Osteoblast (primary cell): ENCODE results near the gene REV3L. TPM values are rescaled to one million over a fixed set of nuclear protein-coding genes. Genes with fewer than 3 reads are reported as not detected.
A peak's percentile ranks its signal among the peaks of the same experiment; 100 is the strongest.
"Not testable (repeated sequence)": the region's sequence is repeated elsewhere in the genome, so short reads cannot be mapped to it uniquely, and the experiment has no call there.

Experiments used
- DNase-seq: peaks from one replicate; pipeline ENCODE4 v3.0.0; 2011; ENCODE audit warnings: low spot score, mixed read lengths; ENCODE audit not compliant: insufficient read length; ENCODE audit errors: missing footprints
- H2AFZ ChIP-seq: 2 replicates; pipeline ENCODE4 v1.6.0; 2011; ENCODE audit warnings: mild to moderate bottlenecking, low read length
- H3K27ac ChIP-seq: 2 replicates; pipeline ENCODE4 v1.5.1; 2011; ENCODE audit warnings: mild to moderate bottlenecking, low read depth, low read length, moderate library complexity
- H3K27me3 ChIP-seq: 2 replicates; pipeline ENCODE4 v1.6.0; 2012; ENCODE audit warnings: mild to moderate bottlenecking, control low read depth, inconsistent platforms, low read length, moderate library complexity; ENCODE audit not compliant: insufficient read depth
- H3K36me3 ChIP-seq: 2 replicates; pipeline ENCODE4 v1.5.1; 2011; ENCODE audit warnings: mild to moderate bottlenecking, low read length, control low read depth, moderate library complexity; ENCODE audit not compliant: insufficient read depth
- H3K4me1 ChIP-seq: 2 replicates; pipeline ENCODE4 v1.5.1; 2011; ENCODE audit warnings: mild to moderate bottlenecking, low read length, control low read depth, moderate library complexity; ENCODE audit not compliant: insufficient read depth
- H3K4me2 ChIP-seq: 2 replicates; pipeline ENCODE4 v1.6.0; 2011; ENCODE audit warnings: mild to moderate bottlenecking, low read length; ENCODE audit not compliant: insufficient read depth
- H3K4me3 ChIP-seq: fragments of 200-600 bp; sonication (generic); 3 replicates; pipeline ENCODE4 v1.5.1; 2012; ENCODE audit warnings: mild to moderate bottlenecking, low read length, inconsistent platforms; ENCODE audit not compliant: insufficient read depth
- H3K79me2 ChIP-seq: 2 replicates; pipeline ENCODE4 v1.6.0; 2012; ENCODE audit warnings: mild to moderate bottlenecking, low read length, control low read depth, inconsistent platforms; ENCODE audit not compliant: insufficient read depth
- H3K9me3 ChIP-seq: 2 replicates; pipeline ENCODE4 v1.5.1; 2011; ENCODE audit warnings: low read depth, low read length, control low read depth
- H4K20me1 ChIP-seq: 2 replicates; pipeline ENCODE4 v1.6.0; 2012; ENCODE audit warnings: mild to moderate bottlenecking, low read length, control low read depth; ENCODE audit not compliant: insufficient read depth
- total RNA-seq: library from RNA; depleted of rRNA; stranded (reverse); fragments of >200 nt; gene quantifications from 2 replicates; pipeline ENCODE4 v1.2.3, GENCODE V29; 2012
- TF ChIP-seq, protein P1 (sequence below): IDR thresholded peaks from 2 replicates; pipeline ENCODE4 v1.5.1; 2011; ENCODE audit warnings: mild to moderate bottlenecking, low read depth, low read length, moderate library complexity; ENCODE audit errors: extremely low read depth

The REV3L gene
- total RNA-seq, 1 donor = 42.0 TPM

DNA sequence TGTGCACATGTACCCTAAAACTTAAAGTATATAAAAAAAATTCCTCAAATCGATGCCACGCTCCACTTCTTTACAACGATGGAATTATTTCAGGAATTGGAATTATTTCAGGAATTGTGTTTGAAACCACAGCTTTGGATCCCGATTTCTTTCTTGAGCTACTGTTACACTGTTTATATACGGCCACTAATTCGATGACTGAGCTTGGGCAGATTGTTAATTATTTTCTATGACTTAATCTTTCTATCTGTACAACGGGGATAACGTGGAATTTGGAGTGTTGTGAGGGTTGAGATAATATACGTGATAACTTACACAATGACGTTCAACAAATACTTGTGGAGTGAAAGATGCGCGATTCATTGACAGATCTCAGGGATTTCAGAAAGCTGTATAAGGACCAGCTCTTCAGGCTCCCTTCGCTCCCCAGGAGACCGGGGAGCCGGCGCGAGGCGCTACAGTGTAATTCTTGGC lies 224.4 kb downstream of the REV3L start:
- no peaks in the 10 kb centered on the region for H3K9me3 ChIP-seq
- H3K79me2 ChIP-seq = peaks cover 27% of the 10 kb centered on the region
- H3K36me3 ChIP-seq = no peaks in the 10 kb centered on the region
- H3K27me3 ChIP-seq = peaks cover 6% of the 10 kb centered on the region
- peak overlapping the region; percentile 91 for H3K4me3 ChIP-seq
- peaks cover 7% of the 10 kb centered on the region for H4K20me1 ChIP-seq
- H3K4me2 ChIP-seq = peak overlapping the region; percentile 89
- H2AFZ ChIP-seq = peak overlapping the region; percentile 78
- peaks cover 16% of the 10 kb centered on the region for H3K4me1 ChIP-seq
- TF ChIP-seq, protein P1, sequence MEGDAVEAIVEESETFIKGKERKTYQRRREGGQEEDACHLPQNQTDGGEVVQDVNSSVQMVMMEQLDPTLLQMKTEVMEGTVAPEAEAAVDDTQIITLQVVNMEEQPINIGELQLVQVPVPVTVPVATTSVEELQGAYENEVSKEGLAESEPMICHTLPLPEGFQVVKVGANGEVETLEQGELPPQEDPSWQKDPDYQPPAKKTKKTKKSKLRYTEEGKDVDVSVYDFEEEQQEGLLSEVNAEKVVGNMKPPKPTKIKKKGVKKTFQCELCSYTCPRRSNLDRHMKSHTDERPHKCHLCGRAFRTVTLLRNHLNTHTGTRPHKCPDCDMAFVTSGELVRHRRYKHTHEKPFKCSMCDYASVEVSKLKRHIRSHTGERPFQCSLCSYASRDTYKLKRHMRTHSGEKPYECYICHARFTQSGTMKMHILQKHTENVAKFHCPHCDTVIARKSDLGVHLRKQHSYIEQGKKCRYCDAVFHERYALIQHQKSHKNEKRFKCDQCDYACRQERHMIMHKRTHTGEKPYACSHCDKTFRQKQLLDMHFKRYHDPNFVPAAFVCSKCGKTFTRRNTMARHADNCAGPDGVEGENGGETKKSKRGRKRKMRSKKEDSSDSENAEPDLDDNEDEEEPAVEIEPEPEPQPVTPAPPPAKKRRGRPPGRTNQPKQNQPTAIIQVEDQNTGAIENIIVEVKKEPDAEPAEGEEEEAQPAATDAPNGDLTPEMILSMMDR = no peak
- DNase-seq = peak; percentile 44
- H3K27ac ChIP-seq = peak overlapping the region; percentile 88

DNA sequence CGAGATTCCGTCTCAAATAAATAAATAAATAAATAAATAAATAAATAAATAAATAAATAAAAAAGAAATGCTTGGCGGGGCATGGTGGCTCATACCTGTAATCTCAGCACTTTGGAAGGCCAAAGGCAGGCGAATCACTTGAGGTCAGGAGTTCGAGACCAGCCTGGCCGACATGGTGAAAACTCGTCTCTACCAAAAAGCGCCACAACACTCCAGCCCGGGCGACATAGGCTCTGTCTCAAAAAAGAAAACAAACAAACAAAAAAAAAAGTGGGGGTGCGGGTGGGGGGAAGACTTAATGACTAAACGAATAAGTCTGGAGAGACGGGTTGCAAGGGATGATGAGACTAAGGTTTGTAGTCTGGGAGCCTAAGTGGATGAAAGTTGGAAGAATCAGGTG lies 225.0 kb downstream of the REV3L start:
- peaks cover 27% of the 10 kb centered on the region for H3K79me2 ChIP-seq
- H3K4me2 ChIP-seq = peak overlapping the region; percentile 89
- no peak overlapping the region for H3K4me3 ChIP-seq
- no peak overlapping the region for H3K27ac ChIP-seq
- H4K20me1 ChIP-seq = peaks cover 6% of the 10 kb centered on the region
- H3K4me1 ChIP-seq = peaks cover 13% of the 10 kb centered on the region
- H3K36me3 ChIP-seq = no peaks in the 10 kb centered on the region
- H2AFZ ChIP-seq = no peak overlapping the region
- TF ChIP-seq, protein P1 = no peak
- no peaks in the 10 kb centered on the region for H3K9me3 ChIP-seq
- H3K27me3 ChIP-seq = peaks cover 6% of the 10 kb centered on the region
- no peak for DNase-seq

DNA sequence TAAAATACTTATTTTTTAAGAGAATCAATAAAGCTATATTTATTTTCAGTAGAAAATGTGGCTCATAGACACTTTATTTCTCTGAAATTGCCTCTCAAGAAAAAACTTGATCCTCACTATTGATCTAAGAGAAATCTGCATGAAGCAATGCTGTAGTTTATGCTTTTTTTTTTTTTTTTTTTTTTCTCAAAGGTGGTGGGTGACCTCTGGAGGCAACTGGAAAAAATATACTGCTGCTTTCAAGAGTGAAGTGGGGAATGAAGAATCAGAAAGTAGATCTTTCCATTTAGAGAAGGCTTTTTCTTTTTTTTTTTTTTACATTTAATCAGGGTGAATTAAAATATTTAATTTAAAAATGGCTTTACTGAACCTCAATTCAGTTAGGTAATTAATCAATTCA lies 226.4 kb downstream of the REV3L start:
- Histone ChIP-seq H3K4me2 (no peak overlapping the region), H3K79me2 (peaks cover 18% of the 10 kb centered on the region), H2AFZ (no peak overlapping the region), H4K20me1 (no peaks in the 10 kb centered on the region), H3K27me3 (peaks cover 6% of the 10 kb centered on the region), H3K36me3 (no peaks in the 10 kb centered on the region), H3K27ac (no peak overlapping the region), H3K4me1 (peaks cover 13% of the 10 kb centered on the region), H3K9me3 (no peaks in the 10 kb centered on the region), H3K4me3 (no peak overlapping the region)
- peak; percentile 8 for DNase-seq
- TF ChIP-seq, protein P1 = peak; percentile 50

DNA sequence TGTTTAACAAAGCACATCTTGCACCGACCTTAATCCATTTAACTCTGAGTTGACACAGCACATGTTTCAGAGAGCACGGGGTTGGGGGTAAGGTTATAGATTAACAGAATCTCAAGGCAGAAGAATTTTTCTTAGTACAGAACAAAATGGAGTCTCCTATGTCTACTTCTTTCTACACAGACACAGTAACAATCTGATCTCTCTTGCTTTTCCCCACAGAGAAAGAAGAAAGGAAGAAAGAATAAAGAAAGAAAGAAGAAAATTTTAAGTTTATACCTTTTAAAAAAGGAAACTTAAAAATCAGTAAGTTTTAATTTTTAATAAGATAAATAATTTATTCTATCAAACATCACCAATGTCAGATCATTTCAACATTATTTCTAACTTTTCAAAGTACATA lies 227.2 kb downstream of the REV3L start:
- not testable (repeated sequence) for H3K9me3 ChIP-seq

More for the DNA sequence above, 227.2 kb downstream of the REV3L start:
- H2AFZ ChIP-seq, H3K4me2 ChIP-seq, H4K20me1 ChIP-seq, H3K4me3 ChIP-seq, H3K27me3 ChIP-seq, H3K27ac ChIP-seq, DNase-seq, H3K36me3 ChIP-seq: not testable (repeated sequence)
- Histone ChIP-seq H3K4me1 (peaks cover 14% of the 10 kb centered on the region), H3K79me2 (peaks cover 12% of the 10 kb centered on the region)
